SK-N-SH (cell line): ENCODE data around the gene C16orf54.

ENCODE experiments used
- CTCF ChIP-seq: fragments of 200-600 bp; sonication (generic); IDR thresholded peaks from 2 replicates; pipeline ENCODE4 v1.6.1; 2017; ENCODE audit warnings: antibody characterized with exemption, mild to moderate bottlenecking, moderate library complexity
- FOXM1 ChIP-seq: IDR thresholded peaks from 2 replicates; pipeline ENCODE4 v1.4.0; 2012; ENCODE audit warnings: low read depth, mild to moderate bottlenecking
- IRF3 ChIP-seq: fragments of 150-350 bp; IDR thresholded peaks from 2 replicates; pipeline ENCODE4 v1.6.1; 2016; ENCODE audit warnings: mild to moderate bottlenecking, low read depth, low read length
- MEF2A ChIP-seq: IDR thresholded peaks from 2 replicates; pipeline ENCODE4 v1.4.0; 2012; ENCODE audit warnings: low read depth, borderline replicate concordance
- POLR2AphosphoS5 ChIP-seq: IDR thresholded peaks from 2 replicates; pipeline ENCODE4 v1.6.1; 2012; ENCODE audit warnings: low read depth, low read length
- REST ChIP-seq: IDR thresholded peaks from 2 replicates; pipeline ENCODE4 v1.6.1; 2012; ENCODE audit warnings: mild to moderate bottlenecking, low read depth, low read length, moderate library complexity
- RXRA ChIP-seq: IDR thresholded peaks from 2 replicates; pipeline ENCODE4 v1.4.0; 2012; ENCODE audit warnings: low read depth, mild to moderate bottlenecking, borderline replicate concordance
- SIN3A ChIP-seq: IDR thresholded peaks from 2 replicates; pipeline ENCODE4 v1.6.1; 2012; ENCODE audit warnings: low read depth, mild to moderate bottlenecking, low read length, moderate library complexity, borderline replicate concordance
- USF1 ChIP-seq: IDR thresholded peaks from 2 replicates; pipeline ENCODE4 v1.4.0; 2012; ENCODE audit warnings: low read depth, borderline replicate concordance
- YY1 ChIP-seq: IDR thresholded peaks from 2 replicates; pipeline ENCODE4 v1.4.0; 2012; ENCODE audit warnings: low read depth, mild to moderate bottlenecking

GRCh38 chr16:29720703-29721102 is 25.1 kb downstream of the C16orf54 start:
- TF ChIP-seq CTCF: no peak
- TF ChIP-seq USF1: no peak
- no peak for TF ChIP-seq FOXM1
- TF ChIP-seq IRF3: no peak
- TF ChIP-seq SIN3A: no peak
- no peak for TF ChIP-seq REST
- no peak for TF ChIP-seq YY1
- TF ChIP-seq RXRA: no peak
- TF ChIP-seq MEF2A: no peak
- TF ChIP-seq POLR2AphosphoS5: no peak
